ENCODE measurements around the gene MEX3A. TPM values are rescaled to one million over a fixed set of nuclear protein-coding genes. Genes with fewer than 3 reads are reported as not detected.
A peak's percentile ranks its signal among the peaks of the same experiment; 100 is the strongest.

MEX3A gene
- total RNA-seq, 1 experiment from 2014 or later = 79.1 TPM

GRCh38 chr1:156069490-156070455, 12.5 kb downstream of the MEX3A start:
- DNase-seq (ENCODE audit: low spot score) (no peak), ATAC-seq (no peak)
- TF ChIP-seq PRDM15 (CRISPR knock-in tag; IDR thresholded peaks at IDR 0.05) (no peak), GABPB1 (CRISPR knock-in tag; IDR thresholded peaks at IDR 0.05) (0 out of 2 replicates have a peak, but pooled peaks have one; percentile 54), SOX15 (CRISPR knock-in tag; IDR thresholded peaks at IDR 0.05) (no peak), ZNF121 (CRISPR knock-in tag; IDR thresholded peaks at IDR 0.05) (no peak), HMGXB4 (CRISPR knock-in tag; IDR thresholded peaks at IDR 0.05) (no peak), ZNF232 (CRISPR knock-in tag; IDR thresholded peaks at IDR 0.05) (no peak)
- H3K9me3 Mint-ChIP-seq = no peaks in the 10 kb centered on the region
- POLR2A ChIA-PET = no interaction called here
- no peaks in the 10 kb centered on the region for H3K27me3 Mint-ChIP-seq (ENCODE audit: low read depth)
- H3K4me3 Mint-ChIP-seq = no peak overlapping the region
- H3K27ac Mint-ChIP-seq = 0 out of 2 replicates have a peak overlapping the region, but pooled peaks have one; percentile 11
- CTCF ChIA-PET = interaction anchor here (1.1 kb wide), 2 partner anchors 60 to 80 kb away, joined by 3 to 4 read pairs; no protein-coding TSS in a partner anchor
- peaks cover 24% of the 10 kb centered on the region for H3K36me3 Mint-ChIP-seq
- peaks cover 48% of the 10 kb centered on the region for H3K4me1 Mint-ChIP-seq

DNA sequence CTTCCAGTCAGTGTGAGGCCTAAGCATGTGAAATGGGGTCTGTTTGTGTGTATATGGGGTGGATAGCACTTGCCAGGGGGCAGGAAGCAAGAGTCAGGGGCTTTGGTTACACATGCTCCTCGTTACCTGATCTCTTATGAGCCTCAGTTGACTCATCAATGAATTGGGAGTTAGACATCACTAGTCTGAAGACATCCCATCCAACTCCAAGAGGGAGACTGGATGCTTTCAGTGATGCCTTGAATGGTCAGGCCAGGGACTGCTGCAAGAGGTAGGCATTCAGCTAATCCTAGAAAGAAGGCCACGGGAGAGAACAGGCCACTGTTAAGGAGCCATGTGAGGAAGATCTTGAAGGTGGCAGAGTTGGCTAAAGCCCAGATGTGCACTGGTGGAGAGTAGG, 15.0 kb downstream of the MEX3A start:
- DNase-seq (ENCODE audit: low spot score) = no peak
- no peak for TF ChIP-seq ZNF416 (CRISPR knock-in tag; IDR thresholded peaks at IDR 0.05)
- TF ChIP-seq ZBTB21 (CRISPR knock-in tag; IDR thresholded peaks at IDR 0.05; ENCODE audit: borderline replicate concordance) = no peak
- no peak for TF ChIP-seq ATF3 (CRISPR knock-in tag; conservative IDR thresholded peaks at IDR 0.05)
- TF ChIP-seq CBFB (CRISPR knock-in tag; IDR thresholded peaks at IDR 0.05; ENCODE audit: low read depth) = no peak
- TF ChIP-seq OVOL2 (CRISPR knock-in tag; IDR thresholded peaks at IDR 0.05; ENCODE audit: borderline replicate concordance) = no peak
- TF ChIP-seq KAT7 (CRISPR knock-in tag; IDR thresholded peaks at IDR 0.05; ENCODE audit: borderline replicate concordance) = no peak
- TF ChIP-seq ETV6 (CRISPR knock-in tag; IDR thresholded peaks at IDR 0.05) = no peak
- TF ChIP-seq ZNF281 (CRISPR knock-in tag; IDR thresholded peaks at IDR 0.05) = no peak
- TF ChIP-seq CDX4 (CRISPR knock-in tag; IDR thresholded peaks at IDR 0.05; ENCODE audit: borderline replicate concordance) = no peak
- no peak for TF ChIP-seq JUN (CRISPR knock-in tag; IDR thresholded peaks at IDR 0.05)
- H3K36me3 Mint-ChIP-seq = peaks cover 24% of the 10 kb centered on the region
- H3K4me3 Mint-ChIP-seq = no peak overlapping the region
- ChIA-PET CTCF (interaction anchor here (1.0 to 5.0 kb wide), 16 partner anchors 9 to 158 kb away, joined by 3 to 74 read pairs (median 20); partner anchors contain the start of genes ARHGEF2, KHDC4, LAMTOR2 and UBQLN4), POLR2A (no interaction called here)
- no peak for ATAC-seq
- peaks cover 36% of the 10 kb centered on the region for H3K4me1 Mint-ChIP-seq
- H3K27ac Mint-ChIP-seq = no peak overlapping the region
- no peaks in the 10 kb centered on the region for H3K27me3 Mint-ChIP-seq (ENCODE audit: low read depth)
- no peaks in the 10 kb centered on the region for H3K9me3 Mint-ChIP-seq

Data from WTC11 (cell line).